HG02763 (cell line): ENCODE results near the gene RASGRF1.
"Not testable (repeated sequence)": the region's sequence is repeated elsewhere in the genome, so short reads cannot be mapped to it uniquely, and the experiment has no call there.

Experiments used
- ATAC-seq: cut with Tn5 transposase; IDR thresholded peaks from one replicate; pipeline ENCODE4 v1.9.1; 2021; ENCODE audit warnings: mild to moderate bottlenecking, moderate library complexity; ENCODE audit not compliant: unreplicated experiment

Gene RASGRF1

DNA sequence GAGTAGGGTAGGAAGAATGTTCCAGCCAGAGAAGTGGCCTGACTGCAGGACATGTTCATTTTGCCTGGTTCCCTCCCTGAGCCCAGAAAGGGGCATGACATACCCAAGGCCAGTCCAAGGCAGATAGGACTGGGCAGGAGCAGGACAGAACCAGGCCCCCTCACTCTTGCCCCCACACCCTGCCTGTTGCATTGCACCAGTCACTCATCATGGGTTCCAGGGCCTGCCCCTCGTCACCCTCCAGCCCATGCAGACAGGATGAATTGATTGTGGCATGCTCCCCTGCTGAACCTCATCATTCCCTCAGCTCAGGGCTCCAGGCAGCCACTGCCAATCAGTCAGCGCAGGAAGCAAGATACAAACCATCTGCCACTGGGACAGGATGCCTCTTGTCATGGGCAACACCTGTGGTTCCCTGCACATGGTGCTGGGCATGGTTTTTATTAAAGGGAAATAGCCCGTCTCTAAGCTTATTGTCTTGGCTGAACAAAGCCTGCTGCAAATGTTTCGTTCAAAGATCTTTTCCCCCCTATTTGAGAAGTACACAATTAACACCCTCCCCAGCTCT, 48.9 kb downstream of the RASGRF1 start:
- ATAC-seq, result no peak

DNA sequence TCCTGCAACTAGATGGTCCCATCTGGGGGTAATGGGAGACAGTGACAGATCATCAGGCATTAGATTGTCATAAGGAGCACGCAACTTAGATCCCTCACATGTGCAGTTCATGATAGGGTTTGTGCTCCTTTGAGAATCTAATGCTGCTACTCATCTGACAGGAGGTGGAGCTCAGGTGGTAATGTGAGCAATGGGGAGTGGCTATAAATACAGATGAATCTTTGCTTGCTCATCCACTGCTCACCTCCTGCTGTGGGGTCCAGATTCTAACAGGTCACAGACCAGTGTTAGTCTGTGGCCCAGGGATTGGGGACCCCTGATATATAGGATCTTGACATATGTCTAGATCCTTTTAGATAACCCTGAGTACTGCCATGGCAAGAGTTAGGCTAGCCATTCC, 52.7 kb downstream of the RASGRF1 start:
- ATAC-seq, result no peak

- ATAC-seq, result no peak
These were observed 54.3 kb downstream of the RASGRF1 start for GRCh38 chr15:79036323-79036722.

GRCh38 chr15:79035814-79036213, 54.8 kb downstream of the RASGRF1 start:
- no peak for ATAC-seq

DNA sequence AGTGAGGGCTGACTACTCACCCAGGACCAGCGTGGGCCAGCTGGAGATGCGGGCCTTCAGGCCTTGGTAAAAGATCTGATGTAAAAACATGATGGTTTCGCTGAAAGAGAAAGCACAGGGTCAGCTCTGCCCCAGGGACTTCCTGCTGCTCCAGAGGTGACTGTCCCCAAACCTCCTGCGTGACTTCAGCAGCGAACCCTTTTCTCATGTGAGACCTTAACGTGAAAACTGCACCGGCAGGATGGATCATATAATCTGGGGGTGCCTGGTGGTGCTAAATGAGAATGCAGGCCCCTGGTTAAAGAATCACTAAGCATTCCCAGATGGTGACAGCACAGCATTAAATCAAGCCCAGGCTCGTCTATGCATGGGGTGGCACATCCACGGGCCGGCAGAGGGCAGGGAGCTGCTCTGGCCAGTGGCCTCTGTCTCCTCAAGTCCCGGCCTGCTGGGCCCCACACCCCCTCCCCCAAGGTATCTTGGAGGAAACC, 55.4 kb downstream of the RASGRF1 start:
- ATAC-seq, result no peak

DNA sequence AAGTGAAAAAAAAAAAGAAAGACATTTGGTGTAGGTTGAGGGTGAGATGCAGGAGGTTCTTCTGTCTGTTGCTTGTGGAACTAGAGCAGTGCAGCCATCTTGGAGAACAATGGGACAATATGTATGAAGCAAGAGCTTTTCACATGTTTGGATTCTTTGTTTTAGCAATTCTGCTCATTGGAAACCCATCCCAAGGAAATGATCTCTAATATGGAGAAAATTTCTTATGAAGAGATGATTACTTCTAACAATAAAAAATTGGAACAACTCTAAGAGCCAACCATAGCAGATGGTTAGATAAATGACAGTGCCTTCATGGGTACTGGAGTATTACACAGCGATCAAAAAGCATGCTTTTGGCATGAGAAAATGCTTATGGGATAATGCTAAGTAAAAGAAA, 56.3 kb downstream of the RASGRF1 start:
- no peak for ATAC-seq

GRCh38 chr15:79032656-79033055, 57.9 kb downstream of the RASGRF1 start:
- no peak for ATAC-seq

DNA sequence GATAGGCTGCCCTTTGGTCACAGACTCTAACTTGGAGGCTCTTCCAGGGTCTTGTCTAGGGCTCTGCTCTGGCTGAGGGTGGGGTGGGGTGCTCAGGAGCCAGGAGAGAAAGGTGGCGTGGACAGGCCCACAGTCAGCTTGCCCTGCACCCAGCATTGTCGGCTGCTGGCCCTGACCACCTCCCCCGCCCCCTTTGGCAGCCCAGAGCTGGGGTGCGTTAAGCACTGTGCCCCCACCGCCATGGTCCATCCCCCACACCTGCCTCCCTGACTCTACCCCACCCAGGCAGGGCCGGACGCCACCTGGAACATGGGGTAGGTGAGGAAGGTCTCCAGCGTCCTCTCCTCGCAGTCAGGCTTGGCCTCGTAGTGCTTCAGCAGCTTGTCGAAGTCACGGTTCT, 58.8 kb downstream of the RASGRF1 start:
- ATAC-seq, result no peak

DNA sequence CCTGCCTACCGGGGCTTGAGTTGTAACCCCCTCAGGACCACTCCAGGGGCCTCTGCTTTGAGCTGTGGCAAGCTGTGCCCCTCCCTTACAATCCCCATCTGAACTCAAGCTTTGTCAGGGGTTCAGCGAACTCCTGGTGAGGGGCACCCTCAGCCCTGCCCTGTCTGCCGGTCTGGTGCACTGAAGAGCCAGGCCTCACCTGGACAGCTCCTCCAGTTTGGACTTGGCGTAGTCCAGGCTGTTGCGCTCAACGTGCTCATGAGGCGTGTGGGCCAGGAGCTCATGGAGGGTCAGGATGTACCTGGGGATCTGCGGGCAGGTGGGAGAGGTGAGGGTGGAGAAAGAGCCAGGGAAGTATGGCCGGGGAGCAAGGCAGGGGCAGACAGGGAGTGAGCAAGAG, 59.4 kb downstream of the RASGRF1 start:
- no peak for ATAC-seq

DNA sequence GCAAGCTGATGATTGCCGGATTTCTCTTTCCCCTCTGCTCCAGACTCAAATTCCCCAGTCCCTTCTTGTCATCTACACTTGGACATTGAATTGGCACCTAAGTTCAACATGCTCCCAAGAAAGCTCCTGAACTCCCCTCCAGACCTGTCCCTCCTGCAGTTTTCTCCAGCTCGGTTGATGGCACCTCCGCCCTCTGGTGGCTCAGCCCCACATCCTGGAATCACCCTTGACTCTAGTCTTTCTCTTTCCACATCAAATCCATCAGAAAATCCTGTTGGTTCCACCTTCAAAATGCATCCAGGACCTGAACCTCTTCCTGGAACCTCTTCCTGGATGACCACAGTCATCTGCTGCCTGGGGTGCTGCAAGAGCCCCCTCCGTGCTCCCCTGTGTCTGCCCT, 60.1 kb downstream of the RASGRF1 start:
- no peak for ATAC-seq

DNA sequence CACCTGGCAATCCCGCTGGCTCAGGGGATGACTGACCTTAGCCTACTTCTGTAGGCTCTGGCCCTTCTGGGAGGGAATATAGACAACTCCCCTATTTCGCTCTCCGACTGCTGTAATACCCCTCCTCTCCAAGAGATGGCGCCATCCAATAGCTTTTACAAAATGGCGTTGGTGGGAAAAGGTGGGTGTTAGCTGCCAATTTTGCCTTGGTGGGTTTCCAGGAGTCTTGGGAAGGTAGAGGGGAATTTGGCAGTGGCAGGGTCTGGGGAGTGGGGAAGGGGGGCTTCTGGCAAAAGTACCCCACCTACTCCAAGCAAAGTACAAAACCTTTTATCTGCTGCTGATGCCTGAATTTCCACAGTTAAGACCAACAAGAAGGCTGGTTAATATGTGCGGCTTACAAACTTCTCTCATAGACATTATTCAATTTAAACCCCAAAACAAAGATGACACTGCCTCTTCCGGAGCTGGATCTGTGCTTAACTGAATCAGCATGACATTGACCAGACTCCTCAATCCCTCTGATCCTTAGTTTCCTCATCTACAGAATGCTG, 62.1 kb downstream of the RASGRF1 start:
- no peak for ATAC-seq

- no peak for ATAC-seq
These were observed 62.8 kb downstream of the RASGRF1 start for GRCh38 chr15:79027532-79028410.

DNA sequence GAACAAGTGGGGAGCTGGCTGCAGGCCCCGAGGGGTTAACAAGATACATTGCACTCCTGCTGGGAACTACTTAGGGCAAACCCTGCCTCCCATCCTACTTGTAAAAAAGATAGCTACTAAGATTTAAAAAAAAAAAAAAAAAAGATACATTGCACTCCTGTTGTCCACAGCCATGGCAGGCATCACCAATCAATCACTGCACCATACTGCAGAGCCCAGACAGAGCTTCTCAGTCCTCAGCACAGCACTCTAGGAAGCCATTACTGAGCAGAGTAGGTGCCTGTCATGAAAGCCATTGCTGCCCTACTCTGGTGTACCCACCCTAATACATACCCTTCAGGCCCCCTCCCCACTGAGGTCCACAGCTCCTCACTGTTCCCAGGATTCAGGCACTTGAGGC, 64.8 kb downstream of the RASGRF1 start:
- no peak for ATAC-seq

GRCh38 chr15:79025201-79025600, 65.4 kb downstream of the RASGRF1 start:
- ATAC-seq, result no peak

GRCh38 chr15:79024493-79024892, 66.1 kb downstream of the RASGRF1 start:
- ATAC-seq, result not testable (repeated sequence)

- ATAC-seq, result no peak
These were observed 66.7 kb downstream of the RASGRF1 start for GRCh38 chr15:79023918-79024317.

- no peak for ATAC-seq
These were observed 67.1 kb downstream of the RASGRF1 start for GRCh38 chr15:79023546-79023890.

- no peak for ATAC-seq
These were observed 71.6 kb downstream of the RASGRF1 start for GRCh38 chr15:79018960-79019359.

- no peak for ATAC-seq
These were observed 72.6 kb downstream of the RASGRF1 start for GRCh38 chr15:79017953-79018352.

DNA sequence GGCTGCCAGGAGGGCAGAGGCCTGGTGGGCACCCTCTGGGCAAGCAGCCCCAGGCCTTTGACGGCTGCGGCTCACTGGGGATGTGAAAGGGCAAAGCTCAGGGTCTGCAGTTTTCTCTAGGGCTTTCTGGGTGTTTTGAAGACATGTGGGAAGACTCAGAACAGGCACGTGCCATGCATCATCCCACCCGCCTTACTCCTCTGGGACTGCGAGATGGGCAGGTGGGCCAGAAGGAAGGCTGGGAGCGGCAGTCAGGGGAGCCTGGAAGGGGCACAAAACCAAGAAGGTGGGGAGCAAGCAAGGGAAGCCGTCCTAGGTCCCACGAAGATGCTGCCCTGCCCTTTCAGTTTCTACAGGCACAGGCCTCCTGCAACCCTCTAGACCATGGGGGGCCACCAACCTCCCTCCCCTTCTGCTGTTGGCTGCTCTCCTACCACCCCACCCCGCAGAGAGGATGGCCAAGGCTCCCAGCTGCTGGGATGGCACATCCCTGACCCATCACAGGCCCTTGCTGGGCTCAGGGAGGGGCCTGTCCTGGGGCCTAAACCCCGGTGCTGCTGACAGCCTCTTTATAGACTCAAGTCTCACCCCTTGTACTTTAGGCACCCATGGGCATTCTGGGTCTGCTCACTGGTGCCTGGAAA, 73.9 kb downstream of the RASGRF1 start:
- no peak for ATAC-seq

GRCh38 chr15:79015416-79015815, 75.2 kb downstream of the RASGRF1 start:
- ATAC-seq, result no peak

- ATAC-seq, result no peak
These were observed 80.3 kb downstream of the RASGRF1 start for GRCh38 chr15:79010278-79010677.
